ENCODE results near the gene RYR1. TPM values are rescaled to one million over a fixed set of nuclear protein-coding genes. Genes with fewer than 3 reads are reported as not detected.

Gene RYR1
- total RNA-seq, 1 experiment from 2014 or later = not detected

DNA sequence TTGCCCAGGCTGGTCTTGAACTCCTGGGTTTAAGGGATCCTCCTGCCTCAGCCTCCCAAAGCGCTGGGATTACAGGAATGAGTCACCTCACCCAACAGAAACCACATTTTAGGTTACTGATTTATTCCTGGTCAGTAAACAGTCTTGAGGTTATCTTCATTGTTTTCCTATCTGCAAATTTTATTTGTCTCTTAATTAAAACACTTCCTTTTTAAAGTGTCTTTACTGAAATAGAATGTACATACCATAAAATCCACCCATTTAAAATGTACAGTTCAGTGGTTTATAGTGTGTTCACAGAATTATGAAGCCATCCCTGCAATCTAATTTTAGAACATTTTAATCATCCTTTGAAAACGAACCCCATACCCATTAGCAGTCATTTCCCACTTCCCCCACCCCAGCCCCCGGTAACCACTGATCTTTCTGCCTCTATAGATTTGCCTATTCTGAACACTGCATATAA lies 121.2 kb downstream of the RYR1 start:
- H3K79me2 ChIP-seq (ENCODE audit: low read length) = no peaks in the 10 kb centered on the region
- no peak overlapping the region for H3K4me2 ChIP-seq (ENCODE audit: low read length)
- H3K27ac ChIP-seq (ENCODE audit: low read length) = no peak overlapping the region
- ATAC-seq (no peak), DNase-seq (no peak)
- no peak overlapping the region for H3K4me3 ChIP-seq (ENCODE audit: low read length)
- intact Hi-C loops (cut with micrococcal nuclease) = no loop called here
- H3K27me3 ChIP-seq (ENCODE audit: low read length) = no peaks in the 10 kb centered on the region
- POLR2A ChIA-PET (ENCODE audit: unreplicated experiment) = no interaction called here
- no peak overlapping the region for H3K9ac ChIP-seq (ENCODE audit: low read length)
- no peak overlapping the region for H2AFZ ChIP-seq (ENCODE audit: low read length)
- CTCF ChIA-PET = no interaction called here
- no peaks in the 10 kb centered on the region for H3K36me3 ChIP-seq (ENCODE audit: low read depth, low read length)
- no peaks in the 10 kb centered on the region for H3K9me2 ChIP-seq (replicated peaks; ENCODE audit: low read length)
- no peak for TF ChIP-seq EZH2phosphoT487 (IDR thresholded peaks at IDR 0.05; ENCODE audit: borderline replicate concordance, low read length)
- TF ChIP-seq, protein P1, sequence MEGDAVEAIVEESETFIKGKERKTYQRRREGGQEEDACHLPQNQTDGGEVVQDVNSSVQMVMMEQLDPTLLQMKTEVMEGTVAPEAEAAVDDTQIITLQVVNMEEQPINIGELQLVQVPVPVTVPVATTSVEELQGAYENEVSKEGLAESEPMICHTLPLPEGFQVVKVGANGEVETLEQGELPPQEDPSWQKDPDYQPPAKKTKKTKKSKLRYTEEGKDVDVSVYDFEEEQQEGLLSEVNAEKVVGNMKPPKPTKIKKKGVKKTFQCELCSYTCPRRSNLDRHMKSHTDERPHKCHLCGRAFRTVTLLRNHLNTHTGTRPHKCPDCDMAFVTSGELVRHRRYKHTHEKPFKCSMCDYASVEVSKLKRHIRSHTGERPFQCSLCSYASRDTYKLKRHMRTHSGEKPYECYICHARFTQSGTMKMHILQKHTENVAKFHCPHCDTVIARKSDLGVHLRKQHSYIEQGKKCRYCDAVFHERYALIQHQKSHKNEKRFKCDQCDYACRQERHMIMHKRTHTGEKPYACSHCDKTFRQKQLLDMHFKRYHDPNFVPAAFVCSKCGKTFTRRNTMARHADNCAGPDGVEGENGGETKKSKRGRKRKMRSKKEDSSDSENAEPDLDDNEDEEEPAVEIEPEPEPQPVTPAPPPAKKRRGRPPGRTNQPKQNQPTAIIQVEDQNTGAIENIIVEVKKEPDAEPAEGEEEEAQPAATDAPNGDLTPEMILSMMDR (conservative IDR thresholded peaks at IDR 0.05; ENCODE audit: low read depth, low read length) = no peak
- no peak for TF ChIP-seq EZH2 (IDR thresholded peaks at IDR 0.05; ENCODE audit: low read length, unreplicated experiment)
- no peaks in the 10 kb centered on the region for H3F3A ChIP-seq (ENCODE audit: low read length, unreplicated experiment)
- BruUV-seq (replicated peaks) = no TSS peak
- H3K9me3 ChIP-seq (ENCODE audit: low read length) = no peaks in the 10 kb centered on the region
- no peaks in the 10 kb centered on the region for H4K20me1 ChIP-seq (ENCODE audit: low read length)
- no peaks in the 10 kb centered on the region for H3K4me1 ChIP-seq (ENCODE audit: insufficient read depth, low read length)

DNA sequence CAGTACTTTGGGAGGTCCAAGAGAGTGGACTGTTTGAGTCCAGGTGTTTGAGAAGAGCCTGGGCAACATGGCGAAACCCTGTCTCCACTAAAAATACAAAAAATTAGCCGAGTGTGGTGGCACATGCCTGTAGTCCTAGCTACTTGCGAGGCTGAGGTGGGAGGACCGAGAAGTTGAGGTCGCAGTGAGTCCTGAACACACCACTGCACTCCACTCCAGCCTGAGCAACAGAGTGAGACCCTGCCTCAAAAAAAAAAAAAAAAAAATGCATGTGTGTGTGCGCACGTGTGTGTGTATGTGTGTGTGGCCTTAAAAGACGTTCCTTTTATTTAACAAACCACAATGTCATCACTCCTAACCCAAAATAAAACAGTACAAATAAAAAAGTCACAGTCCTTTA lies 121.7 kb downstream of the RYR1 start:
- H3K4me2 ChIP-seq (ENCODE audit: low read length) = no peak overlapping the region
- no peaks in the 10 kb centered on the region for H3K79me2 ChIP-seq (ENCODE audit: low read length)
- BruUV-seq (replicated peaks) = no TSS peak
- TF ChIP-seq EZH2phosphoT487 (IDR thresholded peaks at IDR 0.05; ENCODE audit: borderline replicate concordance, low read length) (no peak), EZH2 (IDR thresholded peaks at IDR 0.05; ENCODE audit: low read length, unreplicated experiment) (no peak)
- TF ChIP-seq, protein P1 (conservative IDR thresholded peaks at IDR 0.05; ENCODE audit: low read depth, low read length) = no peak
- no peaks in the 10 kb centered on the region for H3F3A ChIP-seq (ENCODE audit: low read length, unreplicated experiment)
- H3K27me3 ChIP-seq (ENCODE audit: low read length) = no peaks in the 10 kb centered on the region
- POLR2A ChIA-PET (ENCODE audit: unreplicated experiment) = no interaction called here
- CTCF ChIA-PET = no interaction called here
- no peaks in the 10 kb centered on the region for H3K9me2 ChIP-seq (replicated peaks; ENCODE audit: low read length)
- H2AFZ ChIP-seq (ENCODE audit: low read length) = no peak overlapping the region
- H3K4me1 ChIP-seq (ENCODE audit: insufficient read depth, low read length) = no peaks in the 10 kb centered on the region
- no peak overlapping the region for H3K27ac ChIP-seq (ENCODE audit: low read length)
- H3K36me3 ChIP-seq (ENCODE audit: low read depth, low read length) = no peaks in the 10 kb centered on the region
- intact Hi-C loops (cut with micrococcal nuclease) = no loop called here
- H3K9me3 ChIP-seq (ENCODE audit: low read length) = no peaks in the 10 kb centered on the region
- DNase-seq (no peak), ATAC-seq (no peak)
- H4K20me1 ChIP-seq (ENCODE audit: low read length) = no peaks in the 10 kb centered on the region
- no peak overlapping the region for H3K9ac ChIP-seq (ENCODE audit: low read length)
- H3K4me3 ChIP-seq (ENCODE audit: low read length) = no peak overlapping the region

DNA sequence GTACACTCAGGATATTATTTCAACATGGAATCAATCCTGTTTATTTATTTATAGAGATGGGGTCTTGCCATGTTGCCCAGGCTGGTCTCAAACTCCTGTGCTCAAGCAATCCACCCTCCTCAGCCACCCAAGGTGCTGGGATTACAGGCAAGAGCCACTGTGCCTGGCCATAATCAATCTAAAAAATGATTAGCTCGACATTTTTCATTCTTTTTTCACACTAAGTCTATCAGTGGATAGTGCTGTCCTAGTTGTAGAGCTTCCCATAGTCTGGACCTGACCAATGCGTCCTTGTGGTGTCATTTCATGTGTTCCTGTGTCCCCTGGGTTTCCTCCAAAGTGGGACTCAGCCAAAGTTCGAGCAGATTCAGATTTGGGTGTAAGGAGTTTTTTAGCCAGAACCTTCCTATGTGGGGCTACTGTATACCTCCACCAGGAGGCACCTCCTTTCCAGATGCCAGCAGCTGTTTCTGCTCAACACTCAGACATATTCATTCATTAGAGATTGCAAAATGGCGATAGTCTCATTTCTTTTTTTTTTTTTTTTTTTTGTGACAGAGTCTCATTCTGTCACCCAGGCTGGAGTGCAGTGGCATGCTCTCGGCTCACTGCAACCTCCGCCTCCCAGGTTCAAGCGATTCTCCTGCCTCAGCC lies 123.2 kb downstream of the RYR1 start:
- DNase-seq = no peak

More for the DNA sequence above, 123.2 kb downstream of the RYR1 start:
- Histone ChIP-seq H3K4me3 (ENCODE audit: low read length) (no peak overlapping the region), H3F3A (ENCODE audit: low read length, unreplicated experiment) (no peaks in the 10 kb centered on the region), H3K36me3 (ENCODE audit: low read depth, low read length) (no peaks in the 10 kb centered on the region), H3K9me3 (ENCODE audit: low read length) (no peaks in the 10 kb centered on the region), H3K4me2 (ENCODE audit: low read length) (no peak overlapping the region), H3K79me2 (ENCODE audit: low read length) (no peaks in the 10 kb centered on the region), H3K27me3 (ENCODE audit: low read length) (no peaks in the 10 kb centered on the region), H3K9me2 (replicated peaks; ENCODE audit: low read length) (no peaks in the 10 kb centered on the region), H3K27ac (ENCODE audit: low read length) (no peak overlapping the region), H2AFZ (ENCODE audit: low read length) (no peak overlapping the region; the same call in 1 of the 2 replicates), H3K9ac (ENCODE audit: low read length) (no peak overlapping the region), H3K4me1 (ENCODE audit: insufficient read depth, low read length) (no peaks in the 10 kb centered on the region), H4K20me1 (ENCODE audit: low read length) (no peaks in the 10 kb centered on the region)
- ATAC-seq = no peak; the same call in 1 of the 2 replicates
- TF ChIP-seq, protein P1 (conservative IDR thresholded peaks at IDR 0.05; ENCODE audit: low read depth, low read length) = no peak; the same call in 1 of the 2 replicates
- no peak for TF ChIP-seq EZH2phosphoT487 (IDR thresholded peaks at IDR 0.05; ENCODE audit: borderline replicate concordance, low read length)
- TF ChIP-seq EZH2 (IDR thresholded peaks at IDR 0.05; ENCODE audit: low read length, unreplicated experiment) = no peak
- BruUV-seq (replicated peaks) = no TSS peak
- ChIA-PET CTCF (no interaction called here), POLR2A (ENCODE audit: unreplicated experiment) (no interaction called here)
- intact Hi-C loops (cut with micrococcal nuclease) = no loop called here

Data from PC-3 (cell line).